DLD1 (cell line): ENCODE results near the gene SPRR3.

Experiments used
- in situ Hi-C: cut with HindIII; loops from 2 replicates; pipeline ENCODE4 v1.10.0; 2017; ENCODE audit warnings: low sequenced_read_pairs

SPRR3 gene

GRCh38 chr1:153049211-153049610 is 47.7 kb downstream of the SPRR3 start:
- in situ Hi-C loops = no loop called here
